Epithelial cell of proximal tubule (primary cell): ENCODE data around the gene PRF1. TPM values are rescaled to one million over a fixed set of nuclear protein-coding genes. Genes with fewer than 3 reads are reported as not detected.

ENCODE experiments used
- DNase-seq: peaks from one replicate; pipeline ENCODE4 v3.0.0-alpha.2; 2011; ENCODE audit warnings: low read depth
- H3K4me3 ChIP-seq: 2 replicates; pipeline ENCODE4 v1.5.1; 2011; ENCODE audit warnings: low read depth, mild to moderate bottlenecking, low read length
- total RNA-seq: library from RNA; depleted of rRNA; stranded (reverse); fragments of >200 nt; gene quantifications from 2 replicates; pipeline ENCODE4 v1.2.3, GENCODE V29; 2015
- TF ChIP-seq, protein P1 (sequence below): conservative IDR thresholded peaks from 2 replicates; pipeline ENCODE4 v1.5.1; 2012; ENCODE audit warnings: low read depth, mild to moderate bottlenecking, low read length

PRF1 gene
- total RNA-seq, 1 donor from 2014 or later = not detected

DNA sequence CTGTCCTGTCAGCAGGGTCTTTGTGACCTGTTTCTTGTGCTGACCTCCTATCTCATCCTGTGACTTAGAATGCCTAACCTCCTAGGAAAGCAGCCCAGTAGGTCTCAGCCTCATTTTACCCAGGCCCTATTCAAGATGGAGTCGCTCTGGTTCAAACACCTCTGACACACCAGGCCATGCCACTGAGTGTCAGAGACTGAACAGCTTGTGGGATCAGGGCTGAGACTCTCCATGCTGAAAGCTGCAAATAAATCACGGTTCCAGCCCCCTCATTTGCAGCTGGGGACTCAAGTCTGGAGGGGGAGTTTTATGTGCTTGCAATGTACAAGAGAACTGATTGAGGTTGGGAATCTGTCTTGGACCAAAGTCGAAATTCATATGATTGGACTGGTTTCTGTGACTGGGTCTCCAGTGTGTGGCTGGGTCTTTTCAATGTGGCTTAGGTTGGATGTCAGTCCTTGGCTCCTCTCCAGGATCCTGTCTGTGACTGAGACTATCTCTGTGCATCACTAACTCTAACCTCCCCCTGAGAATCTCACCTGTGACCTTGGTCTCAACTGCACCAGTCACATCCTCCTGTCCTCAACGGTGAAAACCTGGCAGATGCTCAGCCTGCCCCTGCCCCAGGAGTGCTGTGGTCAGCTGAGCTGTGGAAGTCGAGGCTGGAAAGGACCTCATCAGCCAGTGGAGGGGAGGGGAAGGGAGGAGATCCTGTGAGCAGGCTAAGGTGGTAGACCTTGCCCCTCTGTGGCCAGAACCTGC is 11.7 kb downstream of the PRF1 start:
- no peak overlapping the region for H3K4me3 ChIP-seq
- TF ChIP-seq, protein P1, sequence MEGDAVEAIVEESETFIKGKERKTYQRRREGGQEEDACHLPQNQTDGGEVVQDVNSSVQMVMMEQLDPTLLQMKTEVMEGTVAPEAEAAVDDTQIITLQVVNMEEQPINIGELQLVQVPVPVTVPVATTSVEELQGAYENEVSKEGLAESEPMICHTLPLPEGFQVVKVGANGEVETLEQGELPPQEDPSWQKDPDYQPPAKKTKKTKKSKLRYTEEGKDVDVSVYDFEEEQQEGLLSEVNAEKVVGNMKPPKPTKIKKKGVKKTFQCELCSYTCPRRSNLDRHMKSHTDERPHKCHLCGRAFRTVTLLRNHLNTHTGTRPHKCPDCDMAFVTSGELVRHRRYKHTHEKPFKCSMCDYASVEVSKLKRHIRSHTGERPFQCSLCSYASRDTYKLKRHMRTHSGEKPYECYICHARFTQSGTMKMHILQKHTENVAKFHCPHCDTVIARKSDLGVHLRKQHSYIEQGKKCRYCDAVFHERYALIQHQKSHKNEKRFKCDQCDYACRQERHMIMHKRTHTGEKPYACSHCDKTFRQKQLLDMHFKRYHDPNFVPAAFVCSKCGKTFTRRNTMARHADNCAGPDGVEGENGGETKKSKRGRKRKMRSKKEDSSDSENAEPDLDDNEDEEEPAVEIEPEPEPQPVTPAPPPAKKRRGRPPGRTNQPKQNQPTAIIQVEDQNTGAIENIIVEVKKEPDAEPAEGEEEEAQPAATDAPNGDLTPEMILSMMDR = no peak
- DNase-seq = no peak

DNA sequence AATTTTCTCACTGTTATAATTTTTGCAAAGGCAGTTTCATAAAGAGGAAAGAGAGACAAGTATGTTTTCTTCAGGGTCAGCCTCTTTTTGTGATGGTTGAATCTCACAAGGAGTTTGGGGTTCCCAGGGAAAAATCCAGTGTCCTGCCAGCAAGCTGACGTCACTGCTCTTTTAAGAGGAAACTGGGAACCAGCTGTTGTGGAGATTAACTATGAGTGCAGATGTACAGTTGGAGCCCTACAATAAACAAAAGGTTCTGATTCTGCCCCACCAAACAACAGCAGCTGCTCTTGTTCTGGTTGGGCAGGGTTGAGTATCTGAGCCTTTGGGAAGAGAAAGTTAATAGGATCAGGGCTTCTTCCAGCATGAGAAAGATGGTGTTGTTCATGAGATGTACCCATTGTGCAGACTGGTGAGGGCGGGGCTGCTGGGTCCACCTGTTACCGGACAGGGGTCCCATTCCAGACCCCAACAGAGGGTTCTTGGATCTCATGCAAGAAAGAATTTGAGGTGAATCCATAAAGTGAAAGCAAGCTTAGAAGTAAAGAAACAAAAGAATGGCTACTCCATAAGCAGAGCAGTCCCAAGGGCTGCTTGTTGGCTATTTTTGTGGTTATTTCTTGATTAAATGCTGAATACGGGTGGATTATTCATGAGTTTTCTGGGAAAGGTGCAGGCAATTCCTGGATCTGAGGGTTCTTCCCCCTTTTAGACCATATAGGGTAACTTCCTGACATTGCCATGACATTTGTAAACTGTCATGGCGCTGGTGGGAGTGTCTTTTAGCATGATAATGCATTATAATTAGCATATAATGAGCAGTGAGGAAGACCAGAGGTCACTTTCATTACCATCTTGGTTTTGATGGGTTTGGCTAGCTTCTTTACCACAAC is 12.5 kb downstream of the PRF1 start:
- TF ChIP-seq, protein P1 = no peak
- no peak overlapping the region for H3K4me3 ChIP-seq
- DNase-seq = no peak

DNA sequence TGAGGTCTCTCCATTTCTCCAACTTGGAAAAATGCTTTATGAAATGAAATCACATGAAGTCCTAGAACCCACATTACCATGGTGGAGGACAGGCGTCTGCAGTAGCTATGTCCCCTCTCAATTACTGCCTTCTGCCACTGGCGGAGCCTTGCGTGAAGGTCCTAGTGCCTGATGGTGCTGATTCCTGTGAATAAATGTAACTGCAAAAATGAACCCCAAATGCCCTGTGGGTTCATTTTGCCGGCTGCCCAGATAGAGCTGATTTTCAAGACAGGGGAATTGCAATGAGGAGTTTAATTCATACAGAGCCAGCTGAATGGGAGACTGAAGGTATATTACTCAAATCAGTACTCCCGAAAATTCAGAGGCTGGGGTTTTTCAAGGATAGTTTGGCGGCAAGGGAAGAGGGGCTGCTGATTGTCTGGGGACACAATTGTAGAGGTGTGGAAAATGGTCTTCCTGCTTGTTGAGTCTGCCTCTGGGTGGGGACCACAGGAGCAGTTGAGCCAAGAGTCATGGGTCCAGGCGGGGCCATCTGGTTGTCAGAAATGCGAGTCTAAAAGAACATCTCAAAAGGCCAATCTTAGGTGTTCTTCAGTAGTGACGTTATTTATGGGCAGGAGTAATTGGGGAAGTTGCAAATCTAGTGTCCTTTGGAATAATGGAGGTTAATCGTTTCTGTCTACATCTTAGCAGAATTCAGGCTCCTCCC is 13.5 kb downstream of the PRF1 start:
- no peak for DNase-seq
- TF ChIP-seq, protein P1 = no peak
- H3K4me3 ChIP-seq = no peak overlapping the region

DNA sequence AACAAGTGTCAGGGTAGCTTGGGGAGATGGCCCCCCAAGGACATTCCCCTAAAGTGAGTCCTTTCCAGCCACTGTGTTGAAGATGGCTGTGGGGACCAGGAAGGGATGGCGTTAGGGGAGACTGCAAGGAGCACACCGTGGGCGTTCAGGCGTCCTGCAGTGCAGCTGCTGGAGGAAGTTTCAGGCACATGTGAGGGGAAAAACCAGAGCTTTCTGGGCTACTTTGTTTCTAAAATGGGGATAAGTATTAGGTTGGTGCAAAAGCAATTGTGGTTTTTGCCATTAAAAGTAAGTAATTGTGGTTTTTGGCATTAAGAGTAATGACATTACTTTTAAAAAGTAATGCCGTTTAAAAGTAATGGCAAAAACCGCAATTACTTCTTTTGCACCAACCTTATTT is 14.3 kb downstream of the PRF1 start:
- TF ChIP-seq, protein P1 = no peak
- no peak for DNase-seq
- no peak overlapping the region for H3K4me3 ChIP-seq

DNA sequence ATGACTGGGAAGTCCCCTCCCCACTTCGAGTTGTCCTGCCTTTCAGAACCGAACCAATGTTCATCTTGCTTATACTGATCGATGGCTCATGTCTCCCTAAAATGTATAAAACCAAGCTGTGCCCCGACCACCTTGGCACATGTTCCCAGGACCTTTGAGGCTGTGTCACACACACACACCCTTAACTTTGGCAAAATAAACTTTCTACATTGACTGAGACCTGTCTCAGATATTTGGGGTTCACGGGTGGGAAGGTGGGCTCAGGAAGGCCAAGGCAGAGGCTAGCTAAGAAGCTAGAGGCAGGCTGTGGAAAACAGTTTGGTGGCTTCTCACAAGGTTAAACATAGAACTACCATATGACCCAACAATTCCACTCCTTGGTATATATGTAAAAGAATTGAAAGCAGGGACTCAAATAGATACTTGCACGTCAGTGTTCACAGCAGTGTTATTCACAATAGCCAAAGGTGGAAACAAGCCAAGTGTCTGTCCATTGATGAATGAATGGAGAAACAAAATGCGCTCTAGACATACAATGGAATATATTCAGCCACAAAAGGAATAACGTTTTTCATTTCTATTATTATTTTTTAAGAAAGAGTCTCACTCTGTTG is 15.4 kb downstream of the PRF1 start:
- TF ChIP-seq, protein P1 = no peak
- no peak for DNase-seq
- H3K4me3 ChIP-seq = no peak overlapping the region

DNA sequence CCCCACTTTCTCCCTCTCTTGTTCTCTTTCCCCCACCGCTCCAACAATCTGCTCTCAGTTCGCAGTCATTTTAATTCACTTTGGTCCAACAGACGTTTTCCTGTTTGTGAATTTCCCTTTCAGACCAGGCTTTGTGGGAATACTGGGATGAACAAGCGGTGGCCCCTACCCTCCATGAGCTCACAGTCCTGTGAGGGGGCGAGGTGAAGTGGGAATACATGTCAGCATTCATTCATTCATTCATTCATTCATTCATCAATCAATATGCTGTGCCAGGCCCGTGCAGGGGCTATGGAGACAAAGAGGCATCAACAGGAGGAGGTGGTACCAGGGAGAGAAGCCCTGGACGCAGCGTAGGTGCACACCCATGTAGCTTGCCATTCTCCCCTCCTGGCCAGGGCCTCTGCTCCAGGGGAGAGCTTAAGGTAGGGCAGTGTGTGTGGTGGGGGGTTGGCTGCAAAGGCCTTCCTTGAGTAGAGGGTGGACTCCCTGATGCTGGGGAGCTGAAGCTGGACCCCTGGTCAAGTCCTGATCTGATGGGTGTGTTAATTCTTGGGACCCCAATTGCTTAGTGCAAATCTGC is 16.1 kb downstream of the PRF1 start:
- TF ChIP-seq, protein P1 = no peak
- no peak for DNase-seq
- H3K4me3 ChIP-seq = no peak overlapping the region
